CD4-positive, alpha-beta T cell treated with Interleukin-15 for 1 hour (primary cell): ENCODE measurements around the gene PLEKHJ1.

ENCODE experiments used
- DNase-seq: peaks from one replicate; pipeline ENCODE4 v3.0.0-alpha.2; 2020

PLEKHJ1 gene

GRCh38 chr19:2195361-2195760, 40.8 kb downstream of the PLEKHJ1 start:
- DNase-seq = no peak

- DNase-seq = no peak
These were observed 41.5 kb downstream of the PLEKHJ1 start for GRCh38 chr19:2194513-2195078.

- DNase-seq = no peak
These were observed 42.3 kb downstream of the PLEKHJ1 start for GRCh38 chr19:2193807-2194206.

- no peak for DNase-seq
These were observed 43.3 kb downstream of the PLEKHJ1 start for GRCh38 chr19:2192862-2193261.

- DNase-seq = no peak
These were observed 44.4 kb downstream of the PLEKHJ1 start for GRCh38 chr19:2191456-2192310.

GRCh38 chr19:2190848-2191455, 45.2 kb downstream of the PLEKHJ1 start:
- DNase-seq = no peak

- no peak for DNase-seq
These were observed 46.2 kb downstream of the PLEKHJ1 start for GRCh38 chr19:2189880-2190279.

GRCh38 chr19:2188708-2189385, 47.3 kb downstream of the PLEKHJ1 start:
- no peak for DNase-seq

- DNase-seq = no peak
These were observed 49.0 kb downstream of the PLEKHJ1 start for GRCh38 chr19:2187159-2187558.

GRCh38 chr19:2186071-2186846, 49.9 kb downstream of the PLEKHJ1 start:
- DNase-seq = no peak

- DNase-seq = no peak
These were observed 50.4 kb downstream of the PLEKHJ1 start for GRCh38 chr19:2185734-2186070.

- no peak for DNase-seq
These were observed 51.6 kb downstream of the PLEKHJ1 start for GRCh38 chr19:2184422-2184975.
